SIG-M5 treated with dmso at 0.1 percent for 504 hours (cell line): ENCODE measurements around the gene ERICH3.

ENCODE experiments used
- DNase-seq: peaks from one replicate; lab custom pipeline; 2025; ENCODE audit not compliant: unreplicated experiment; lab: John Stamatoyannopoulos, UW

ERICH3 gene, protein sequence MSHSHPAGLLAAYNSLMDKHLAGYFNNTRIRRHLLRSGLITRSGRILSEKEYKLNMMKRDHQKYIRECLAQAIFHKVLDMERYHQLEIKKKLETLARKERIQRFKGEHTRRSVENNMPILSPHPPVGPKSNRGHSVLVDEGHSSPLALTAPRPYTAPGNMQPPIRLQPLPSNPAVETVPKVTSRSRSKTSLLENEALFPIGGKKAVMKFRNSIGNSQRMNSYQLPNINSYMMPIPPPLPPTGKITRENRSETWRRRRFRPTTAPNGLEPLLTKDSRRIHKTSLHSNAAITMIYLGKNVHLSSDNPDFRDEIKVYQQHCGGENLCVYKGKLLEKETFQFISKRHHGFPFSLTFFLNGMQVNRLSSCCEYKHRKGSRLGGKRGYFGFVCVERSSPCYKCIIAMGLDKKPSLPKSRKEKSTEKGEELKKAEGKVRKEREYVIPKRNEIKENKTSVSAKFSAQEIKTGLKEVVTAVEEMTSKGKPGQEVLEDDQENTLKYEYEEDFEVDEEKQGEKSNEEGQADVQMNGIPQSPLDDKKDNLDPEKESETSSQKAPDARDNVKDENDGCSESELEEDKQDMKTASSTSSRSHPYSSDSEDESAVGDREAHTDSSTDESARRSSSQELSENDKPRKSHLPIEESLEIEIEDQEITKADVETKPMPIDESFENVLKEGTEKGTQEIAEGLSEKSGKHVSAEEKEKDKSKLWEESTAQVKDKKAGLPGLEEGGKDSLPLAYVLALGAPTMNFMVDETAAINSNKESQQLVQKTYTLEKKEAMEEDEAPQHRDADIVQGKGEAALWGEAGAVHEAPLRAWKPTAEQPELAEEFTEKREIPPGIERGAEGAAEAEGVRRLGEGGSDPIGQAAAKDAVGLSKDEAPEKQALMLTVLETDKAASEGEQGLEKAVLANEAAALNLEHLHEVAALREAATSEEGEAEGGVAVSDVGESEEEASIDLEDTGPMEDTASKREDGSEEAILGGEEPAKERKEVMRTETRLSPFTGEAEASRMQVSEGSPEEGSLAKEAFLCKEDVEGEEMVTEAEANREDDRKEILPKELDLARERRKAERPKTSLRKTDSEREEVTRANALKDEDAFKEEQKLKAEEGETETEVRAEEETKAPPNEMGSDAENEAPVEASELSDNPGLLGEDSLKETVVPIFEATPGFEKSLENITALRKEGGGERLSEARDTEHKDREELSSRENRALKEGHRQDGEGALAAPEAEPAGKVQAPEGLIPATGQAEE (N-terminal part only)

DNA sequence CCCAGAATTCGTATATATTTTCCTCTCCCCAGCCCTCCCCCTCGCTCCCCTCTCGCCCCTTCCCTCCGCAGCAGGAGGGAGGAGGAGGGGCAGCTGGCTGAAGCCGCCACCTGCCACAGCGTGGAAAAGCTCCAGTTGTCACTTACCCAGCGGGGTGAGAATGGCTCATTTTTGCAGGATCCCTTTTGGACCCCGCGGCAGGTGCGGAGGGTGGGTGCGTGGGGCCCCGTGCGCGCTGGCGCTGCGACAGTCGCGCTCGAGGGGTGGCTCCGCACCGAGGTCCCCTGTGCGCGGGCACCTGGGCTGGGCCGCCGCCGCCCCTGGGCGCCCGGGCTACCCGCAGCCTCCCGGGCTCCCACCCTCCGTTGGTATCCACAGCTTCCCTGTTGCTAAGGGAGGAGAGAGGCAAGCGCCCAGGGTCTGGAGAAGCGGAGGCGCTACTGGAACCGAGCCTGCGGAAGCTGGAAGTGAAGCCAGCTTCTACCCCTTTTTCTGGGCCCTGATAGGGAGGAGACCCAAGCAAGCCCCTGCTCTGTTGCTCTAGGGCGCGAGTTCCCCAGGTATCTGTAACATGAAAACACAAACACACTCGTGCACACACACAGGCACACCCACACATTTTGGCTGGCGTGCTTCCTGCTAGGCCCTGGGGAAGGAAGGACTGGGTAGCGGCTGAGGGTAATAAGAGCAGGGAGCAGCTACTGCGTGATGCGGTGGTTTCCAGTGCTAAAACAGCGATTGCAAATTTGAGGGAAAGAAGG is at the start of gene ERICH3:
Gene ERICH3 (minus strand): TSS at position 442 of the 761 bp plus-strand sequence. CDS start 273 bp downstream, at position 169.
- DNase-seq = no peak

DNA sequence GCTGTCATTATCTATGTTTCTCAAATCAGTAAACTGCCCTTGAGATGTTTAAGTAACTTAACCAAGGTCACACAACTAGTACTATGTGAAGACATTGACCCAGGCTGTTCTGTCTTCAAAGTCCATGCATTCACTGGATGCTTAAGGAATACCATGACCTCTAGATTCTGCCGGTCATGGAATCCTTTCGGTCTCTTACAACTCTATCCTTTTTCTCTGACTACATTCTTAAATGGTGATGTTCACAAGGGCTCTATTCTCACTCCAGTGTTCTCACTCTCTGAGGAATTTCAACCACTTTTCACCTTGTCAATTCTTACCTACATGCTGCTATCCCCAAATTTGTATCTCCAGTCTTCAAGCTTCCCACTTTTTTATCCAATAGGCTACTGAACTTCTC is 44.0 kb upstream of the ERICH3 start:
- no peak for DNase-seq

DNA sequence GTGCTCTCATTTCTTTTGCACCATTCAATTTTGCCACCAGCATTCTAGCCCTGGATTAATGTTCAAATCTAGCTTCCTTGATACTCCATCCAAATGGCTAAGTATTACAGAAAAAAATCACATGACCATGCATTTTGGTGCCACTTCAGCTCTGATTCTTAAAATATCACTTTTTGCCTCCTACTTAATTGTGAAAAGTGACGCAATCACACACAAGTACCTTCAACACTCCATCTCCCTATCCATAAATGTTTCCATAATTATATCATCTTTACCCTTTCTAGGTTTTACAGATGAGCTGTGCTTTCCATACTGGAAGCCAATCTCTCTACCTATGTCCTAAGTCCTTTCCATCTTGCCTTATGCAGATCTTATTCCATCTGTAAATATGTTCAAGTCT is 43.2 kb upstream of the ERICH3 start:
- no peak for DNase-seq

DNA sequence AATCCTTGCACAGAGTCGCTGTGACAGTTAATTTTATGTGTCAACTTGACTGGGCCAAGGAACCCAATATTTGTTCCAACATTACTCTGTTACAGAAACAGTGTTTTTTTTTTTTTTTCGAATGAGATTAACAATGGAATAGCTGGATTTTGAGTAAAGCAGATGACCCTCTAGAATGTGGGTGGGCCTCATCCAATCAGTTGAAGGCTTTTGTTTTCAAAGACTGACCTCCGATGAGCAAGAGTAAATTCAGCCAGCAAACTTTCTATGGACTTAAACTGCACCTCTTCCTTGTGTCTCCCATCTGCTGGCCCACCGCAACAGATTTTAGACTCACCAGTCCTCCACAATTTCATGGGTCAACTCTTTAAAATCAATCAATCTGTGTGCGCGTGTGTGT is 42.2 kb upstream of the ERICH3 start:
- no peak for DNase-seq

DNA sequence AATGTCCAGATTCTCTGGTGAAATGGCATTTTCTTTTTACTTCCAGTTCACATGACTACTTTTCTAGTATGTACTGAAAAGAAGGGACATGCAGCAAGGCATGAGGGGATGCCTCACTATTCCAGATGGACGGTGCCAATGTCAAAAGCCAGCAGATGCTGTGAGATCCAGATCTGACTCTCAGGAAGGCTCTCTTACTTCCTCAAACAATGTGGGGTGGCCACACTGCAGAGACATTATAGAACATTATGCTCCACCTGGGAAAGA is 41.6 kb upstream of the ERICH3 start:
- no peak for DNase-seq

DNA sequence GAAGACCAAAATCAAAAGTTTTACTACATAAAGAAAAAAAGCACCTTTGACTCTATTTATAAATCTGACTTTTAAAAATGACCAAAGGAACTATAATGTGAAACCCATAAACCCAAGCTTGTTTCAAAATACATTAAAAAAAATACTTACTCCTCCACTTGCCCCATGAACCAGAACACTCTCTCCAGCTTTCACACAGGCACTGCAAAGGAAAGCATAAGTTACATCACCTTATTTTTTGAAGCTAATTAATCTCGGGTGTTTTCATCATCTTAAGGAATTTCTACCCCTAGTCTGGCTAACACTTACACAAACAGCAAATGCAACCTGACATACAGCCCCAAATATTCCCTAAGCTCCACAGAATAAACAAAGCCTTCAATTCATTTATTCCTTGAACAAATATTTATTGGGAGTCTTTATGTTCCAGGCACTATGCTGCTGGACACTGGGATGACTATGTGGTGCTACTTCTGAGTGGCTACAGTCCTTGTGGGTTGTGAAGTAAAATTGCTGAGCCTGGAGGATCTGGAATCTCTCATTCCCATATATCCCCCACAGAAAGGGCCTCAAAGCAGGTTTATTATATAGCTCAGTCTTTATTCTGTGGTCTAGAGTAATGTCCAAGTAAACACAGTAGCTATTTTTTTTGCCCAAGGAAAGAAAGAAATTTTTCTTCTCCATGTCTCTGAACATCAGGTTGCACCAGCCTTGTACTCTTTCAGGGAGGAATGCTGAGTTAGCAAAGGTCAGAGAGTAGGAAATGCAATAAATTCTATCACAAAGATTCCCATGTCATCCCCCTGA is 41.0 kb upstream of the ERICH3 start:
- DNase-seq = no peak

DNA sequence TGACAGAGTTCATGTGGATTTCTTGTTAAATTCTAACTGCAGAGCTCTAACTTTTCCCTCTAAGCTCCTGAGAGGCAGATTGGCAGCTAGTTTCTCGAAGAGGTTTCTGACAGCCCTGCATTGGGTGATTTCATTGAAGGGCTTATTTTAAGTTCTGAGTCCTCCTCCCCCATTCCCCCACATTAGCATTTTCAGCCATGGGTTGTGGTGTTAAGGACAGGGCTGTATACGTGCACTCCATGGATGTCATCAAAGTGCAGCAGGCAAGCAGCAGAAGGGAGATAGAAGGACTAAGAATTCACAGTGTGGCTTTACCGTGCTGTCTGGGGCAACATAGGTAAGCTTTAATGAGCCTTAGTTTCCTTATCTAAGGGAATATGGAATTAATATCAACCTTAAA is 40.3 kb upstream of the ERICH3 start:
- DNase-seq = no peak

DNA sequence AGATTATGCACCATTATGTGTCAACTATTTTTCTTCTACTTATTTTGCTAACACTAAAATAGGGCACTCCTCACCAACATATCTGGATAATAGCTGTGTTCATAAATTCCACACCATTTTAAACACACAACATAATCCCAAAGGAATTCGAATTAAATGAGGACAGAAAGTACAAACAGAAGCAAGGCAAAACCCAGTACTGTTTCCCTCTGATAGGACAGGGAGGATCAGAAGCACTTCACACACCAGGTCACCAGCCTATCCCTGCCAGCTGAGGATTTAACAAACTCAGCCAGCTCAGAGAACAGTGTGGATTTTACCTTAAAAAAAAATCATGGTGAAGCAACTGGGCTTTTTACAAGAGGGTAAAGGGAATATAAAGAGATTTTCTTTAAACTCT is 39.3 kb upstream of the ERICH3 start:
- DNase-seq = no peak

DNA sequence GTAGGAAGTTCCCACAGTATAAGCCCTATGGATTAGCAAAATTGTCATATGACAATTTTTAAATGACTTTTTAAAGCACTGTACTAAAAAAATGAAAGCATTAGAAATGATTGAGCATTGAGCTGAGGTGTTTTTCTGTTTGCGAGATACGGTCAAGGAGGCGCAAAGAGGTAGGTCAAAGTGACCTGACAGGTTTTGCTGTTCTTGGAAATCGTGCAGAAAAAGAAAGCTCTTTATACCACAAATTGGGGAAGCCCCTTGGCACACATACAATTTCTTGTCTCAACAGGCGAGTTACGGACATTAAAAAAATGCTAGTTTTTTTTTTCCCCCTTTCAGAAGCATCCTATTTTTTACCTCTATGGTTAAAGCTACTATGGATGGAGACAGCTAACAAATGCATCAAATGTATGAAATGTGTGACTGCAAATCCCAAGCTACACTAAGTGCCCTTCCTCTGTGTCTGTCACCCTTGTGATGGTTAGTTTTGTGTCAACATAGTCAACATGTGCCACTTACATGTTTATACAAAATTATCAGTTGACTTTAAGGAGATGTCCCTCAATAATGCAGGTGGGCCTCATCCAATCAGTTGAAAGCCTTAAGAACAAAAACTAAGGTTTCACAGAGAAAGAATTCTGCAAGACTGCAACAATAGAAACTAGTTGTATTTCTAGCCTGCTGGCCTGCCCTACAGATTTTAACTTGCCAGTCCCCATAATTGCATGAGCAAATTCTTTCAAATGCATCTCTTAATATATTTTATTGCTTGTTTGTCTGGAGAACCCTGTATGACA is 30.0 kb upstream of the ERICH3 start:
- no peak for DNase-seq

DNA sequence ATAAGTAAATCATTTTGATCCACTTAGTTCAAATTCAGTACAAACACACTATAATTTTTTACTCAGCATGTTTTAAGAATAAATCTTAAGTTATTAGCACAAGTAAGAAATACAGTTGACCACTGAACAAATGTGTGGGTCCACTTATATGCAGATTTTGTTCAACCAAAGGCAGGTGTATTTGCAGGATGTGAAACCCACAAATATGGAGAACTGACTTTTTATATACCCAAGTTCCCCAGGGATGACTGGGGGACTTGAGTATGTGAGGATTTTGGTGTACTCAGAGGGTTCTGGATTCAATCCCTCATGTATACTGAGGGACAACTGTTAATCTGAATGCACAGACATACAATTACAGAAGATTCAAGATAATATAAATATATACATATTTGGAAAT is 25.7 kb upstream of the ERICH3 start:
- no peak for DNase-seq

DNA sequence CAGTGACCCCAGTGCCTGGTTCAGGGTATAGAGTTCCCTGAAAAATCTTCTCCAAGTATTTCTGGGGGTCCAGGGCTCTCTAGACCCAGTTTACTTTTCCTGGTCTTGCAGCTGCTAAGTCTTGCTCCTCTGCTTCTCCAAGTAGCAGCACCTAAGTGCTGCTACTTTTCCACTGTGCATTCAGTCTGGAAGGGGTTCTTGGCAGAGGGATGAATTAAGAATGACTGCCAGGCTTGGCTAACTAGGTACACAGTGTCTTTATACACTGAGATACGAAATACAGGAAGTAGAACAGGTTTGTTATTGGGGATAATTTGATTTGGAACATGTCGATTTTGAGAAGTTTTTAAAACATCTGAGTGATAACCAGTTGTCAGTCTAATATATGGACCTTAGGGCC is 24.2 kb upstream of the ERICH3 start:
- no peak for DNase-seq

DNA sequence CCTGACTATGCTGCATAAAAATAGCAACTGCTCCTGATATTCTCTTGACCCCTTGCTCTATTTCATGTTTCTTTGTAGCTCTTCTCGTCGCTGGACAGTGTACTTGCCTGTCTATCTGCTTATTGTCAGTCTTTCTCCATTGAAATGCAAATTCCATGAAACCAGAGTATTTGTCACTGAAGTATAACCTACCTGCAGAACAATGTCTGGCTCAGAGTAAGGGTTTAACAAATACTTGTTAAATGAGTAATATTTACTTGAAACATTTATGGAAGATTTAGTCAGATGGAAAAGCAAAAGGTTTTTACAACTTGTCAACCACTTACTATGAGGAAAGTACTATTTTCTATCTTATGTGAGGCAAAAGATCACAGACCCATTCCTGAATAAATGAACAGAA is 19.9 kb upstream of the ERICH3 start:
- no peak for DNase-seq

DNA sequence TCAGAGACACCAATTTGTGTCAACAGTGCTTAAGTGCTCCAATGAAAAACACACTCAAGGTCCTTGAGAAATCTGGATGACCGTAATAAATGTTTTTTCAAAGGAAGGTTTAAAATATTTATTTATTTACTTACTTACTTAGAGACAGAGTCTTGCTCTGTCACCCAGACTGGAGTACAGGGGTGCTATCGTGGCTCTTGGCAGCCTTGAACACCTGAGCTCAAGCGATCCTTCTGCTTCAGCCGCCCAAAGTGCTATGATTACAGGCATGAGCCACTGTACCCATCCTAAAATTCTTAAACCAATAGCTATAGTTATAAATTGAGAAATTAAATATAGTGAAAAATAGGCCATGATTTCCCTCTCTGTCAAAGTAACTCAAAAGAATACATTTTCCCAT is 17.3 kb upstream of the ERICH3 start:
- DNase-seq = no peak

DNA sequence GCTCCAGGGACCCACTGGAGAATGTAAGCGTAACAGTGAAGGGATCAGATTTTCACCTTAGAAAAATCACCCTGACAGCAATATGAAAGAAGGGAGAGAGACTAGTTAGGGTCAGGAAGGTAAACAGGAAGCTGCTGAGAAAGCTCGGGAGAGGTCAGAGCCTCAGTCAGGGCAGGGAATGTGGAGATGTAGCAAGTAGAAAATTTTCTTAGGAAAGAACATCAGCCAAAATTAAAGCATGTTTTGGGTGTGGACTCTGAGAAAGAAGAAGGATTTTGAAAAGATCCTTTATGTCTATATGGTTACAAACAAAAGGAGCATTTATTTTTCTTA is 16.7 kb upstream of the ERICH3 start:
- DNase-seq = no peak

DNA sequence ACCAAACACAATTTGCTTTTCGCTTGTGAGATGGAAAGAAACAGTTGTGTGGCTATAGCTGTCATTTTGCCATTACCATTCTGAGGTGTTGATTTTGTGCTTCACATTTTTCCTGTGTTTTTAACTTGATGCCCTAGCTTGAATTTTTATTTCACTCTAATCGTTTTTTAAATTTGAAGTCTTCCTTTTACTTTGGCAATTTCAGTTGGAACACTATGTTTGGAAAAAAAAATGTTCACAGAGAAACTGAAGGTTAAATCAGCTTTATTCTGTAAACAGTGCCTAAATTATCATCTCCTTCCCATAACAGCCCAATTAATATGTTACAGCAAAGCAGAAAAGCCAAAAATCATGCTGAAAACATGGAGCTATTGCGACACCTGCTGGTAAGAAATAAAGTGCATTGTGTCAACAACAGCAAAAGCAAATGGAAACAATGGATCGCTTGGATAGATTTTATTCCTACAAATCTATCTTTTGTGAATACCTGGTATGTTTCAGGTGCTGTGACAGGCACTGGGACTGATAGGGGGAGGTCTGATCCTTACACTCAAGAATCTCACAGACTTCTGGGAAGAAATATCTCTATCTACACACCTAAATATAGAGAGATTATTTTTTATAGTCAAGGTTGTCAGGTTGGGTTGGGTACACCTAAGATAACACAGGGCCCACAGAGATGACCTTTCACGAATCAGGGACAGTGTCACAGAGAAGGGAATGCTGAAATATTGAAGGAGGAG is 16.2 kb upstream of the ERICH3 start:
- peak; percentile 14 for DNase-seq

DNA sequence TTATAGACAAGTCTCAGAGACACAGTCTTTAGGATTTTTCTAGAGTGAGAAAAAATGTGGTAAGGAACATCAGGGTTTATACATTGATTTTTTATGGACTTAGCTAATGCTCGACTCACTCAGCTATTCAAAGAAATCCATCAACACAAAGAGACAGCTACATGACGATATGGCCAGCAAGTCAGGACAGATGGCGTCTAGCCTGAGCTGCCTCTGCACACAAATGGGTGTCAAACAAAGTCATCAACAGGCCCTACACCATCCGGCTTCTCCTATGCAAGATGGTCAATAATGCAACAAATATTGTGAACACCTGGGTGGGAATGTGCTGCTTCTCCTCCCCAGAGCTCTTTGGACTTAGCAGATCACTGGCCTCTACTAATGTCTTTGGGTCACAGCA is 13.3 kb upstream of the ERICH3 start:
- DNase-seq = no peak

DNA sequence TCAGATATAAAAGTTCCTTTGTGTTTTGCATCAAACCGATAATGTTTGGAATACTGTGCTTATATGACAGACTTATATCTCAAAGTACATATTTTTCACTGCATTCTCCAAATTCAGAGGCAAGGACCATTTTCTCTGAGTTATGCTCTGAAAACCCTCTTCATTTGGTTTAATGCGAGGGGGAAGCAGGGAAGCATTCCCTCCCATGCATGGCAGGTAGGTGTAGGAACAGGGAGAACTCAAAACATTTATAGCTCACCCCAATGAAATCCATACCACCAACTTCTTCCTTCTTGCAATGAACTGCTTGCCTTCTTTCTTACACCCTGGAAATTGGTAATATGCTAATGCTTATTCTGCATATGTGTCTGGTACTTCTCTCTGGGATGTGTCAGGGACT is 10.7 kb upstream of the ERICH3 start:
- no peak for DNase-seq

DNA sequence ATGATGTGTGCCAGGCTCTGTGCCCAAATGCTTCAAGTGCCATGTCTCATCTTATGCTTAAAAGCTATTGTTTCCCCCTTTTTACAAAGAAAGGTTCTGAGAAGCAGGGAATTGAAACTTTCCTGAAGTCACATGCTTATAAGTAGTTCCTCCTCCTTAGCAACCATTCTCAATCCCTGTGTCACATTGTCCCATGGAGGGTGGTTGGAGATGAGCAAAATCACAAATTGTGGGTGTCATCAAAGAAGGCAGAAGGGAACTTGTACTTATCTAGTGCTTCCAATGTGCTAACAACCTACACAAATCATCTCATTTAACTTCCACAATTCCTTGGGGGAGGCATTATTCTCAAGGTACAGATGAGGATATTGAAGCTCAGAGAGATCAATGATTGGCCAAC is 10.1 kb upstream of the ERICH3 start:
- no peak for DNase-seq

DNA sequence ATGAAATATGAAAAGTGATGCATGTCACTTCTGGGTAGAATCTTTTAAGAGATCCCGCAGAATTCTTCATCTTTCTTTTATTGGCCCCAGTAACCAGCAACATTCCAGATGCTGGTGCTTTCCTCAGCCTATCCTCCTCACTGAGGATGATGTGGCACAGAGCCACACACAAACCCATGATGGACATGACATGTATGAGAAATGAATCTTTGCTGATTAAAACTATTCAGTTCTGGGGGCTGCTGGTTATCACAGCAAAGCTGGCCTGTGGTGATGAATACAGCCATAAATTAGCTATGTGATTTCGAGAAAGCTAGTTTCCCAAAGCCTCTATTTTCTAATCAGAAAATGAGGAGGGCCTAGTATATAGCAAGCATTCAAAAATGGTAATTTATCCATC is 8.3 kb upstream of the ERICH3 start:
- DNase-seq = no peak
